Medulla oblongata (tissue), 1 donor: Measurements from ENCODE around the gene CTTNBP2.

ENCODE experiments used
- DNase-seq: peaks from one replicate; pipeline ENCODE4 v3.0.0-alpha.2; 2015; ENCODE audit errors: extremely low spot score

The CTTNBP2 gene

GRCh38 chr7:117870448-117871130, 2.7 kb downstream of the CTTNBP2 start:
- DNase-seq = no peak

GRCh38 chr7:117869374-117869773, 3.9 kb downstream of the CTTNBP2 start:
- DNase-seq = no peak

DNA sequence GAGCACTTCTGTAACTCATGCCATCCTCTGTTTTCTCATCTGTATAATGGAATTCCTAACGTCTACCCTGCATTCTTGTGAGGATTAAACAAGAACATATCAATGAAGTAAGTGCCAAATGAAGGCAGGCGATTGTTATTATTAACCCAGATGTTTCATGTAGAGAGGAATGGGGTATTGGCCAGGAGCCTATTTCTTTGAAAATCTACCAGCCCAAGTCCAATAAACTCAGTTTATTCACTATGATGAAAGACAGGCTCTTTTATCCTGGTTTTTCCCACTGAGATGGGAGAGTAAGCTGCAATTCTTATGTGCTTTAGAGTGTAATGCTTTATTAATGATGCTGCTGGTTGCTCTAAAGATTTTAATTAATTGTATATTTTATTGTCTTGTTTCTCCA, 9.6 kb downstream of the CTTNBP2 start:
- no peak for DNase-seq

GRCh38 chr7:117862378-117862777, 10.9 kb downstream of the CTTNBP2 start:
- no peak for DNase-seq

GRCh38 chr7:117859246-117859812, 13.9 kb downstream of the CTTNBP2 start:
- no peak for DNase-seq

DNA sequence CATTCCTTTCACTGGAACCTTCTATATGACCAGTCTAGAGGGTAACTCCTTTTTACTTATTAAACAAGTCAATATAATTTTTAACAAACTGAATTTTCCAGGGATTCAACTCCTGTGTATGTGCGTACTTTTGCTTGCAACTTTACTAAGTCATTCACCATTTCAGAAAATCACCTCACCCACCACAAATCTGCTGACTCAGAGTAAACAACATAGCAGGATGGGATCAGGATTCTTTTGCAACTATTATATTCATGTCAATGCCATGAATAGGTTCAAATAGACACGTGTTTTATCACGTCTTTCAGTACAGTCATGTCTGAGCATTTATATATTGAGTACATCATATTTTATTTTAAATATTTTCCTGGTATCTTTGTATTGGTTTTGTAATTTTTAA, 14.5 kb downstream of the CTTNBP2 start:
- no peak for DNase-seq

DNA sequence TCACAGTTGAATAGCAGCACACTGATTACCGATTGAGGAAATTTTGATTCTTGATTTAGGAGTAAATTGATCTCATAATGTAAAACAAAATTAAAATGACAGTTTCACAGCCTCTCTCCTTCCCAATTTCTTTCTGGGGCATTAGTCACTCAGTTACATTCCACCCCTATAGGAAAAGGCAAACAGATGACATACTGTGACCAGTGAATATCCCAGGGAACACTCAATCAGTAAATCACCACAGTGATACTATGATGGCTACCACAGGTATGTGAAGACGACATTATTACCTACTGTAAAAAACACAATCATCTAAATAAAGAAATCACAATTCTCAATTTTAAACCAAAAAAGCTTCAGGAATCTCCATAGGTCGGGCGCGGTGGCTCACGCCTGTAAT, 15.5 kb downstream of the CTTNBP2 start:
- DNase-seq = no peak

GRCh38 chr7:117856196-117856595, 17.0 kb downstream of the CTTNBP2 start:
- DNase-seq = no peak

DNA sequence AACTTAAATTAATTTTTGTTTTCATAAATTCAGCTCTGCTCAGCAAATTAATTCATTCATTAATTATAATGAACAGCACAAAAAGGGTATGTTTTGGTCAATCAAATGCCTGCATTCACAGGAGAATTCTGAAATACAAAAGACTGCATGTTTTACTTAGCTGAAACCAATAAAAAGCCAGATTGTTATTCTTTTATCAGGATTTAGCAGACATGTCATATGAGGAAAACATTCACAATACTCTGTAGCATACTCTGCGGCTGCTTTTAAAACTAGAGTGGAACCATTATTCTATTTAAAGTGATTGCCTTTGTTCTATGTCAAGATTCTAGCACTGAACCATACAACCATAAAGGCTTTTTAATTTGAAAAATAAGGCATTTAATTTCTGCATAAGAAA, 19.1 kb downstream of the CTTNBP2 start:
- DNase-seq = no peak

DNA sequence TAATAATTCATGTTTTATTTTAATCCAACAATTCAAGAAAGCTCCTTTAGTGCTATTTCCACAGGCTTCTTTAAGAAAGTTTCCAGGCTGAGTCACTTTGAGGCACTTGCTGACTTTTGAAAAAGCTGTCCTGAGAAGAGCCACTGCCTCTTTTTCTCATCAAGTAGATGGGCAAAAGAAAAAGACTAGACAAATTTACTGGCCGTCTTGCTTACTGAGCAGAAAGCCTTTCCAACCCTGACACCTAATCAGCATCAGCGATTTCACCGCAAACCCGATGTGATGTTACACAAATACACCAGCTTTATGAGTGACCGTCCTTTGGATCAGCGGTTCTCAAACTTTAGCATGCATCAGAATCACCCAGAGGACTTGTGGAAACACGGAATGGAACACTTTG, 24.3 kb downstream of the CTTNBP2 start:
- no peak for DNase-seq

- DNase-seq = no peak
Observed at GRCh38 chr7:117844678-117845077, 28.6 kb downstream of the CTTNBP2 start.

DNA sequence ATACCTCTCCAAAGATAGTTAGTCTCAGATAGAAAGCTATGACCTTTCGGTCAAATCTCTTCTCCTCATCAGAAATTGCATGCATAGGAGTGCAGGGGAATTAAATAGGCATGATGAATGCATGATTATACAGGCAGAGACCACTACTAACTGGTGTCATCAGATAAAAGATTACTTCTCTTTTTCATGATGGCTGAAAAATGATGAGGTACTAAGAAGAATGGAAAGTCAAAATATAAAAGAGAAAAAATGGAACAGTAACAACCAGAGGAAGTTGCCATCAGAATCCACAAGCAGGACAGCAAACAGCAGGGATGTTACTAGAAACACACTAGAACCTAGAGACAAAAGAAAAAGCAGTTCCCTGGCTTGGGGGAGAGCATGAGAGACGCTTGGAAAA, 31.6 kb downstream of the CTTNBP2 start:
- no peak for DNase-seq

DNA sequence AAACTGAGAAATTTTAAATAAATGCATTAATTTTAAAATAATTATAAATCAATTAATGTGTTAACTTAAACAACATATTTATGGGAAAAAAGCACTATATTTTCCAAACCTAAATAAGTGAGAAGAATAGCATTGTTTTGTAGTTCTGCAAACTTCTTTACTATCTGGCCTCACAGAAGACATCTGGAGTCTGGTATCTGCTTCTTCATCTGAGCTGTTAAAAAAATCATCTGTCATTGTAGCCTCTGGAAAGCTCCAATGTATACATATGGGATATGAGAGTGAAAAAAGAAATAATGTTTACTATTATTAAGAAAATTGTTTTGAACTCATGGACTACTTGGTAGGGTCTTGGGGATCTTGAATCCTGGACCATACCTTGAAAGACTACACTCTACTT, 32.2 kb downstream of the CTTNBP2 start:
- no peak for DNase-seq

DNA sequence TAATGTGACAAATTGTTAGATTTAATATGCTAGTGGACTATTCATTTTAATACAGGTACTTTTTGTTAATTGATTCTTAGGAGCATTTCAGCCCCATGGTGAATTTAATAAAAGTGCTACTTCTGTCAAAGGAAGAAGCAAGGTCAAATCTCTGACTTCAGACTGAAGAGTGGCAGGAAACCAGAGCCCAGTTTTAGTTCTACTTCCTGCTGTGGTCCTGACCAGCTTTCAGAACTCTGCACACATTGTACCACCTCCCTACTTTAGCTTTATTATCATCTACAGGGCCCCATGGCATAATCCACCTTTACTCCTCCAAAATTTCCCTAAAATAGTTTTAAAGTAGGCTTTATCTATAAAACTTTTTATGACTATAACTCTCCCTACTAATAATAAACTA, 33.7 kb downstream of the CTTNBP2 start:
- no peak for DNase-seq

GRCh38 chr7:117837841-117838240, 35.4 kb downstream of the CTTNBP2 start:
- DNase-seq = no peak

DNA sequence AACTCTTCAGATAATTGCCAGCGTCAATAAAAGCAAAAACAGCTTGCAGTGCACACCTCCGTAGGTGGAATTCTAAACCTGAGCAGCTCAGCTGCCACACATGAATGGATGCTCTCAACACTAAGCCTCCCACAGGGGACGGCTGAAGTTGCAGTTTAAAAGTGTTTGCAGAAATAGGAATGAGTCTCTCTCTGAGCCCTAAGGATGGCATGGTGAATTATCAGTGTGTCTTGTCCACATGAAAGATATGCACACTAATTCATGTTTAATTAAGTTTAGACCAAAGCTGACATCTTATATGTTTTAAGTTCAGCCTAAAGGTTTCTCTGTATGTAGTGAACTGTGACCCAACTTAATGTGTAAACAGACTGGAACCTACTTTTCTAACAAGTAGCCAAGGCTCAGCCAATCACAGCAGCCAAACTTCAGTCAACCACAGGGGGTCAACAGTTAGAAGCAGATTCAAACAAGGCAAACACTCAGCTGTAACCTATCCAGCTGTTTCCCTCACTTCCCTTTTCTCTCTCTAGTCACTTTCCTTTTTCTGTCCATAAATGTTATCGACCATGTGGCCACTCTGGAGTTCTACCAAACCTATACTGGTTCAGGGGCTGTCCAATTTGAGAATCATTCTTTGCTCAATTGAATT, 38.1 kb downstream of the CTTNBP2 start:
- DNase-seq = peak; percentile 57

DNA sequence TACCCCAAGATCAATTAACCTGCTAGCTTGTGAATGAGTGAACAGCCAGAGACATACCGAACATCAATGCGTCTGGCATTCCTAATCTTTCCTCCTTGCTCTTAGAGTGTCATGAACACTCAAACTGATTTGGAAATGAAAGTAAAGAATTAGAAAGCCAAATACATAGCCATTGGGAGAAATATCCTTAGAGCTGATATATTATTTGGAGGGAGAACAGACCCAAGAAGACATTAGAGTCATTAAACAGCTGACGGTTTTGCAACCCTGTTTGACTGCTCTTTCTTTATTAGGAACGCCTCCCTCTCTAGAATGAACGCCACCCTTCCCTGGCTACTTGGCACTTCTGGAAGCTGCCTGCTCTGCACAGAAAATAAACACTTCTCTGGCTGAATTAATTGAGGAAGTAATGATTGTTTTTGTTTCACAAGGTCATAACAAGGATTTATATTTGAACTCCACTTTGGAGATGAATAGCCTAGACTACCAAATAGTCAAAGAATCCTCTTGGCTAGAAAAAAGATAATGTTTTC, 42.8 kb downstream of the CTTNBP2 start:
- peak; percentile 88 for DNase-seq

DNA sequence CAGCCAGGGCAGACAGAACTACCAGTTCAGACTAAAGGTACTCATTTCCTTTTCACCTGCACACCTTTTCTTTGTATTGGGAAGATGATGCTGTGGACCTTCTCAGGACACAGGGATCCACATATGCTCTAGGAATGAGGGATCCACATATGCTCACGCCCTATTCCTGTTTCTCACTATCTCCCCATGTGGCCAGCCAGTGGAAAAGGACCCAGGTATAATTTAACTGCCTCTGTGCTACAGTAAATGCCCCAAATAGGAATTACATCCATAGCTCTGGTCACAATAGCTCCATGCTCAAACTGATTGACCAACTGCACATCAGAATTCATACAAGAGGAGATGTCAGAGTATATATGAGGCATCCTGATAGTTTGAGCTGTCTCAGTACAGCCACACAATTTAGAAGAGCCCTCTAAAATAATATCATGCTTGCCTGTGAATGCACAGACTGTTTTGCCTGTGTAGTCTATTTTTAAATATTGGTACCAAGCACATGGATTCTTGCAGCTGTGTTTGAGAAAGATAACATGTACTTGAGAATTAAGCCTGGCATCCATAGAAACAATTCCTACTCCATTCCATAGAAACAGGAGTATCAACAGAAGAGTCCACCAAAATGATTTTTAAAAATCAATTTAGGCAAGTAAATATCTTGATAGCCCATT, 43.7 kb downstream of the CTTNBP2 start:
- no peak for DNase-seq

DNA sequence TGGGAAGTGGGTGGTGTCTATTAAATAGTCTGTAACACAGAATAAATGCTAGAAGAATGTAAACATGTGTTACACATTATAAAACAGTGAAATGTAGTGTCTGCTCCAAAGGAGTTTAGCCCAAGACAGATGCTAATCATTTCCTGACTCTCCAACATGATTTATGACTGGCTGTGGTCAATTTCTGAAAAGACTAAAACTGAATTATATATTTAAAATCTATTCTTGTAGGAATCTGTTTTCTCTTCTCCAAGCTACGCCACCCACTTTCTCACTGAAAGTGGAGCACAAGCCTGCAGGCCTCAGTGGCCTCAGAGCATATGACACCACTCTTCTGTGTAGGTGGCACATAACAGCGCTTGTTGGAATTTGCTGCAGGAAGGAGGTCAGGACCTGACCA, 44.4 kb downstream of the CTTNBP2 start:
- no peak for DNase-seq

GRCh38 chr7:117827862-117828261, 45.4 kb downstream of the CTTNBP2 start:
- no peak for DNase-seq

DNA sequence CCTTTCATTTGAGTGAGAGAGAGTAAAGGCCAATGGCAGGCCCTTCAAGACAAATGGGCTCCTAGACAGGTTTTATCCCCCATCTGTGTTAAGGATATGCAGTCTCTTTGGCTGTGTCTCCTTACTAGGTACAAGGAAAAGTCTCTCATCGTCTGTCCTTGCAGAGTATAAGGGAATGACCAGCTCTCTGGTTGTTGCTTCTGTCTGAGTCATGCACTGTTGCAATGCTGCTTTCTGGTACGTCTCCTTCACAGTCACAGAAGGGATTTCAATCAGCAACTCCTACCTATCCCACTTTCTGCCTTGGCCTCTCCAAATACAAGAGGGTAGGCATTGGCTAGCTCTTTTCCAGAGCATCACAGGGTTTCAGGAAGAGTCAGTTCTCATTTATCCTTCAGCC, 48.1 kb downstream of the CTTNBP2 start:
- no peak for DNase-seq

GRCh38 chr7:117824592-117824991, 48.6 kb downstream of the CTTNBP2 start:
- no peak for DNase-seq

DNA sequence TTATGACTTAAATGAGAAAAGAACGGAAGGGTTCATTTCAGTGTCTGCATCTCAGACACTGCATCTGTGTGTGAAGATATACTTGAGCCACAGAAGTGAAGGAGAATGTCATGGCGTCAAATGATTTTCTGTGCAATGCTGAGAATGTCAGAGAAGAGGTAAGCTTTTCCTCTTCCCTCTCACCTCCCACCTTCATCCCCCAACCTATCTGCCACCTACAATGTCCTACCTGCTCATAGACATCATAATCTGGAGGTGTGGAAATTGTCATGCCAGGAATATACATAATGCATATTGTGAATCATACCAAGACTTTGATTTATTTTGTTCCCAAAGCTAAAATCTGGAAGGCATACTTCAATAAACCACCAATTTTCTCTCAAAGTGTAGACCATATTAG, 53.7 kb downstream of the CTTNBP2 start:
- no peak for DNase-seq
